HL-60 (cell line): ENCODE results near the gene ECM2.
"Not testable (repeated sequence)": the region's sequence is repeated elsewhere in the genome, so short reads cannot be mapped to it uniquely, and the experiment has no call there.

ENCODE experiments used
- GABPA ChIP-seq: IDR thresholded peaks from 2 replicates; pipeline ENCODE4 v1.6.1; 2012; ENCODE audit warnings: low read depth
- SPI1 ChIP-seq: IDR thresholded peaks from 2 replicates; pipeline ENCODE4 v1.6.1; 2012; ENCODE audit warnings: low read depth, mild to moderate bottlenecking, borderline replicate concordance
- TF ChIP-seq, protein P1 (sequence below): IDR thresholded peaks from one replicate; pipeline ENCODE4 v1.5.1; 2011; ENCODE audit warnings: low read length, control low read depth, inconsistent platforms; ENCODE audit not compliant: insufficient read depth

DNA sequence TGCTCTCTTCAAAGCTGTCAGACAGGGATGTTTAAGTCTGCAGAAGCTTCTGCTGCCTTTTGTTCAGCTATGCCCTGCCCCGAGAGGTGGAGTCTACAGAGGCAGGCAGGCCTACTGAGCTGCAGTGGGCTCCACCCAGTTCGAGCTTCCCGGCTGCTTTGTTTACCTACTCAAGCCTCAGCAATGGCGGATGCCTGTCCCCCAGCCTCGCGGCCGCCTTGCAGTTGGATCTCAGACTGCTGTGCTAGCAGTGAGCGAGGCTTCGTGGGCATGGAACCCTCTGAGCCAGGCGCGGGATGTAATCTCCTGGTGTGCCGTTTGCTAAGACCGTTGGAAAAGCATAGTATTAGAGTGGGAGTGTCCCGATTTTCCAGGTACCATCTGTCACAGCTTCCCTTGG, 37.8 kb upstream of the ECM2 start:
- TF ChIP-seq GABPA, SPI1: not testable (repeated sequence)
- TF ChIP-seq, protein P1, sequence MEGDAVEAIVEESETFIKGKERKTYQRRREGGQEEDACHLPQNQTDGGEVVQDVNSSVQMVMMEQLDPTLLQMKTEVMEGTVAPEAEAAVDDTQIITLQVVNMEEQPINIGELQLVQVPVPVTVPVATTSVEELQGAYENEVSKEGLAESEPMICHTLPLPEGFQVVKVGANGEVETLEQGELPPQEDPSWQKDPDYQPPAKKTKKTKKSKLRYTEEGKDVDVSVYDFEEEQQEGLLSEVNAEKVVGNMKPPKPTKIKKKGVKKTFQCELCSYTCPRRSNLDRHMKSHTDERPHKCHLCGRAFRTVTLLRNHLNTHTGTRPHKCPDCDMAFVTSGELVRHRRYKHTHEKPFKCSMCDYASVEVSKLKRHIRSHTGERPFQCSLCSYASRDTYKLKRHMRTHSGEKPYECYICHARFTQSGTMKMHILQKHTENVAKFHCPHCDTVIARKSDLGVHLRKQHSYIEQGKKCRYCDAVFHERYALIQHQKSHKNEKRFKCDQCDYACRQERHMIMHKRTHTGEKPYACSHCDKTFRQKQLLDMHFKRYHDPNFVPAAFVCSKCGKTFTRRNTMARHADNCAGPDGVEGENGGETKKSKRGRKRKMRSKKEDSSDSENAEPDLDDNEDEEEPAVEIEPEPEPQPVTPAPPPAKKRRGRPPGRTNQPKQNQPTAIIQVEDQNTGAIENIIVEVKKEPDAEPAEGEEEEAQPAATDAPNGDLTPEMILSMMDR, result not testable (repeated sequence)
